Endothelial cell of hepatic sinusoid (primary cell): ENCODE results near the gene NR3C1.

ENCODE experiments used
- in situ Hi-C: cut with HindIII; loops from 2 replicates; pipeline ENCODE4 v1.10.0; 2017; ENCODE audit warnings: low sequenced_read_pairs

NR3C1 gene

GRCh38 chr5:143315929-143316328 is 87.6 kb downstream of the NR3C1 start:
- in situ Hi-C loops: loop anchor here (5.0 kb wide), 1 partner anchor 81 kb away; no protein-coding TSS in a partner anchor

- in situ Hi-C loops: loop anchor here (5.0 kb wide), 1 partner anchor 82 kb away; no protein-coding TSS in a partner anchor
Observed at GRCh38 chr5:143315214-143315613, 88.3 kb downstream of the NR3C1 start.

- in situ Hi-C loops: loop anchor here (5.0 kb wide), 1 partner anchor 83 kb away; no protein-coding TSS in a partner anchor
Observed at GRCh38 chr5:143314659-143315058, 88.8 kb downstream of the NR3C1 start.

GRCh38 chr5:143314099-143314498 is 89.4 kb downstream of the NR3C1 start:
- in situ Hi-C loops: no loop called here

GRCh38 chr5:143313298-143313852 is 90.1 kb downstream of the NR3C1 start:
- in situ Hi-C loops: no loop called here

GRCh38 chr5:143312822-143313221 is 90.7 kb downstream of the NR3C1 start:
- in situ Hi-C loops: no loop called here

- in situ Hi-C loops: no loop called here
Observed at GRCh38 chr5:143311955-143312354, 91.5 kb downstream of the NR3C1 start.

GRCh38 chr5:143311428-143311827 is 92.1 kb downstream of the NR3C1 start:
- in situ Hi-C loops: no loop called here

- in situ Hi-C loops: no loop called here
Observed at GRCh38 chr5:143309661-143310431, 93.6 kb downstream of the NR3C1 start.

- in situ Hi-C loops: no loop called here
Observed at GRCh38 chr5:143308731-143309130, 94.8 kb downstream of the NR3C1 start.

- in situ Hi-C loops: no loop called here
Observed at GRCh38 chr5:143306040-143306439, 97.4 kb downstream of the NR3C1 start.

GRCh38 chr5:143304836-143305475 is 98.5 kb downstream of the NR3C1 start:
- in situ Hi-C loops: no loop called here

GRCh38 chr5:143302341-143303045 is 101.0 kb downstream of the NR3C1 start:
- in situ Hi-C loops: no loop called here

- in situ Hi-C loops: no loop called here
Observed at GRCh38 chr5:143297756-143298155, 105.7 kb downstream of the NR3C1 start.

GRCh38 chr5:143290125-143290524 is 113.4 kb downstream of the NR3C1 start:
- in situ Hi-C loops: no loop called here

GRCh38 chr5:143284521-143284920 is 119.0 kb downstream of the NR3C1 start:
- in situ Hi-C loops: no loop called here

GRCh38 chr5:143284002-143284401 is 119.5 kb downstream of the NR3C1 start:
- in situ Hi-C loops: no loop called here

GRCh38 chr5:143281226-143281625 is 122.3 kb downstream of the NR3C1 start:
- in situ Hi-C loops: no loop called here

- in situ Hi-C loops: no loop called here
Observed at GRCh38 chr5:143279698-143280097, 123.8 kb downstream of the NR3C1 start.

GRCh38 chr5:143277536-143277935 is 126.0 kb downstream of the NR3C1 start:
- in situ Hi-C loops: no loop called here
